ENCODE data around the gene EPS15. TPM values are rescaled to one million over a fixed set of nuclear protein-coding genes. Genes with fewer than 3 reads are reported as not detected.
A peak's percentile ranks its signal among the peaks of the same experiment; 100 is the strongest.

The EPS15 gene
- total and polyA plus RNA-seq, 9 of the 15 experiments (the other 6 are each of a cell fraction or from before 2014, with no cell fraction given): 23.1 to 69.0 (median 41.7) TPM

DNA sequence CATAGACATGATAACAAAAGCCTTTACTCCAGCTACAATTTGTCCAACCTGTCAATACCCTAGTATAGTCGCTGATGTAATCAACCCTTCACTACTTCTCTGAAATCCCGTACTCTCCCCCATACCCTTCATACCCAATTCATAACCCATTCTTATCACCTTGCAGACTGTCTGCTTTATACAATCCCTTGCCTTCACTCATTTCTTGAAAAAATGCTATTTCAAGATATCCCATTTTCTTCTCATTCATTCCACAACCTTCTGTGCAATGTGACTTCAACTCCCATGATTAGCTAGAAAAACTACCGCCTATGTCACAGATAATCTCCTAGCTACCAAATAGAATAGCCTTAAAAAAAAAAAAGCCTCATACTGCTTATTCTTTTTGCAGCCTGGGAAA, 49.5 kb downstream of the EPS15 start (continued):
- TF ChIP-seq ZFP30 (CRISPR knock-in tag; IDR thresholded peaks at IDR 0.05; ENCODE audit: borderline replicate concordance) (no peak), GTF2F1 (IDR thresholded peaks at IDR 0.05; ENCODE audit: low read depth, low read length) (no peak), NCOR1 (IDR thresholded peaks at IDR 0.05) (peak; percentile 29; the same call in 1 of the 2 replicates), XRCC4 (IDR thresholded peaks at IDR 0.05; ENCODE audit: extremely low read depth, insufficient read depth, insufficient read length) (no peak), XRCC5 (IDR thresholded peaks at IDR 0.05; ENCODE audit: low read depth, low read length) (no peak), DMBX1 (CRISPR knock-in tag; IDR thresholded peaks at IDR 0.05; ENCODE audit: borderline replicate concordance) (no peak), HLTF (IDR thresholded peaks at IDR 0.05) (no peak), SUPT5H (IDR thresholded peaks at IDR 0.05) (no peak), ZNF699 (CRISPR knock-in tag; IDR thresholded peaks at IDR 0.05; ENCODE audit: insufficient replicate concordance) (no peak), ASH1L (IDR thresholded peaks at IDR 0.05; ENCODE audit: borderline replicate concordance, low read depth, partially characterized antibody) (no peak), DNMT1 (IDR thresholded peaks at IDR 0.05) (no peak), ZZZ3 (IDR thresholded peaks at IDR 0.05) (no peak), FOXK2 (conservative IDR thresholded peaks at IDR 0.05 in 1 of 2, IDR thresholded peaks at IDR 0.05 in 1 of 2; ENCODE audit: low read depth in 2 of 2) (0 out of 4 replicates have a peak, but pooled peaks of 1 of the 2 experiments have one; percentile 28), KAT8 (IDR thresholded peaks at IDR 0.05; ENCODE audit: low read depth) (no peak), ZNF586 (CRISPR knock-in tag; conservative IDR thresholded peaks at IDR 0.05) (no peak), NFIX (CRISPR knock-in tag; IDR thresholded peaks at IDR 0.05; ENCODE audit: low read depth) (no peak), BACH1 (tag; IDR thresholded peaks at IDR 0.05) (no peak), SIN3B (IDR thresholded peaks at IDR 0.05; ENCODE audit: low read depth) (no peak)
- TF ChIP-seq, protein P1, sequence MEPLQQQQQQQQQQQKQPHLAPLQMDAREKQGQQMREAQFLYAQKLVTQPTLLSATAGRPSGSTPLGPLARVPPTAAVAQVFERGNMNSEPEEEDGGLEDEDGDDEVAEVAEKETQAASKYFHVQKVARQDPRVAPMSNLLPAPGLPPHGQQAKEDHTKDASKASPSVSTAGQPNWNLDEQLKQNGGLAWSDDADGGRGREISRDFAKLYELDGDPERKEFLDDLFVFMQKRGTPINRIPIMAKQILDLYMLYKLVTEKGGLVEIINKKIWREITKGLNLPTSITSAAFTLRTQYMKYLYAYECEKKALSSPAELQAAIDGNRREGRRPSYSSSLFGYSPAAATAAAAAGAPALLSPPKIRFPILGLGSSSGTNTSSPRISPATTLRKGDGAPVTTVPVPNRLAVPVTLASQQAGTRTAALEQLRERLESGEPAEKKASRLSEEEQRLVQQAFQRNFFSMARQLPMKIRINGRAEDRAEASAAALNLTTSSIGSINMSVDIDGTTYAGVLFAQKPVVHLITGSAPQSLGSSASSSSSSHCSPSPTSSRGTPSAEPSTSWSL (CRISPR knock-in tag; IDR thresholded peaks at IDR 0.05; ENCODE audit: borderline replicate concordance): no peak
- TF ChIP-seq, protein P2, sequence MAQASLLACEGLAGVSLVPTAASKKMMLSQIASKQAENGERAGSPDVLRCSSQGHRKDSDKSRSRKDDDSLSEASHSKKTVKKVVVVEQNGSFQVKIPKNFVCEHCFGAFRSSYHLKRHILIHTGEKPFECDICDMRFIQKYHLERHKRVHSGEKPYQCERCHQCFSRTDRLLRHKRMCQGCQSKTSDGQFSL (CRISPR knock-in tag; IDR thresholded peaks at IDR 0.05): no peak
- TF ChIP-seq, protein P2 (tag; IDR thresholded peaks at IDR 0.05): no peak
- TF ChIP-seq, protein P3, sequence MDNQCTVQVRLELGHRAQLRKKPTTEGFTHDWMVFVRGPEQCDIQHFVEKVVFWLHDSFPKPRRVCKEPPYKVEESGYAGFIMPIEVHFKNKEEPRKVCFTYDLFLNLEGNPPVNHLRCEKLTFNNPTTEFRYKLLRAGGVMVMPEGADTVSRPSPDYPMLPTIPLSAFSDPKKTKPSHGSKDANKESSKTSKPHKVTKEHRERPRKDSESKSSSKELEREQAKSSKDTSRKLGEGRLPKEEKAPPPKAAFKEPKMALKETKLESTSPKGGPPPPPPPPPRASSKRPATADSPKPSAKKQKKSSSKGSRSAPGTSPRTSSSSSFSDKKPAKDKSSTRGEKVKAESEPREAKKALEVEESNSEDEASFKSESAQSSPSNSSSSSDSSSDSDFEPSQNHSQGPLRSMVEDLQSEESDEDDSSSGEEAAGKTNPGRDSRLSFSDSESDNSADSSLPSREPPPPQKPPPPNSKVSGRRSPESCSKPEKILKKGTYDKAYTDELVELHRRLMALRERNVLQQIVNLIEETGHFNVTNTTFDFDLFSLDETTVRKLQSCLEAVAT (IDR thresholded peaks at IDR 0.05): no peak
- TF ChIP-seq, protein P4, sequence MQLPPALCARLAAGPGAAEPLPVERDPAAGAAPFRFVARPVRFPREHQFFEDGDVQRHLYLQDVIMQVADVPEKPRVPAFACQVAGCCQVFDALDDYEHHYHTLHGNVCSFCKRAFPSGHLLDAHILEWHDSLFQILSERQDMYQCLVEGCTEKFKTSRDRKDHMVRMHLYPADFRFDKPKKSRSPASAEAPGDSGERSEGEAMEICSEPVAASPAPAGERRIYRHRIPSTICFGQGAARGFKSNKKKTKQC (CRISPR knock-in tag; IDR thresholded peaks at IDR 0.05): no peak
- TF ChIP-seq, protein P5, sequence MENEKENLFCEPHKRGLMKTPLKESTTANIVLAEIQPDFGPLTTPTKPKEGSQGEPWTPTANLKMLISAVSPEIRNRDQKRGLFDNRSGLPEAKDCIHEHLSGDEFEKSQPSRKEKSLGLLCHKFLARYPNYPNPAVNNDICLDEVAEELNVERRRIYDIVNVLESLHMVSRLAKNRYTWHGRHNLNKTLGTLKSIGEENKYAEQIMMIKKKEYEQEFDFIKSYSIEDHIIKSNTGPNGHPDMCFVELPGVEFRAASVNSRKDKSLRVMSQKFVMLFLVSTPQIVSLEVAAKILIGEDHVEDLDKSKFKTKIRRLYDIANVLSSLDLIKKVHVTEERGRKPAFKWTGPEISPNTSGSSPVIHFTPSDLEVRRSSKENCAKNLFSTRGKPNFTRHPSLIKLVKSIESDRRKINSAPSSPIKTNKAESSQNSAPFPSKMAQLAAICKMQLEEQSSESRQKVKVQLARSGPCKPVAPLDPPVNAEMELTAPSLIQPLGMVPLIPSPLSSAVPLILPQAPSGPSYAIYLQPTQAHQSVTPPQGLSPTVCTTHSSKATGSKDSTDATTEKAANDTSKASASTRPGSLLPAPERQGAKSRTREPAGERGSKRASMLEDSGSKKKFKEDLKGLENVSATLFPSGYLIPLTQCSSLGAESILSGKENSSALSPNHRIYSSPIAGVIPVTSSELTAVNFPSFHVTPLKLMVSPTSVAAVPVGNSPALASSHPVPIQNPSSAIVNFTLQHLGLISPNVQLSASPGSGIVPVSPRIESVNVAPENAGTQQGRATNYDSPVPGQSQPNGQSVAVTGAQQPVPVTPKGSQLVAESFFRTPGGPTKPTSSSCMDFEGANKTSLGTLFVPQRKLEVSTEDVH (IDR thresholded peaks at IDR 0.05; ENCODE audit: low read depth, partially characterized antibody): peak; percentile 49

Measured in K562 (cell line).